Measurements from ENCODE around the gene EYS.

DNA sequence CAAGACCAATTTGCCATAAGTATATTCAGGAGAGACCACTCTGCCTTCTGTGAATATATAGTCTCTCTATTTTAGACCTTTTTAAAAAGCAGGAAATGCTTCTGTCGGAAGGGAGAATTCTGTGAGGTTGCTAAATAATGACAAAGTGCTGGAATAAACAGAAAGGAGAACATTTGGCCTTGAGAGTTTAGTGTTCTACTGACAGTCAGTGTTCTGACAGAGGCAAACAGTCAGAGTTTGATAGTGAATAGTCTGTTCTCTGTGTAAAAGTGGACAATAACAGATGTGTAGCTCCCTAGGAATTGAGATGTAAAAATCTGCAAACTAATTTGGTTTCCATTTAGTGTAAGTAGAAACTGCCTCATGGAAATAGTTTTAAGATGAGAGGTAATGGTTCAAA lies 1850.8 kb downstream of the EYS start:
- TF ChIP-seq, protein P1, sequence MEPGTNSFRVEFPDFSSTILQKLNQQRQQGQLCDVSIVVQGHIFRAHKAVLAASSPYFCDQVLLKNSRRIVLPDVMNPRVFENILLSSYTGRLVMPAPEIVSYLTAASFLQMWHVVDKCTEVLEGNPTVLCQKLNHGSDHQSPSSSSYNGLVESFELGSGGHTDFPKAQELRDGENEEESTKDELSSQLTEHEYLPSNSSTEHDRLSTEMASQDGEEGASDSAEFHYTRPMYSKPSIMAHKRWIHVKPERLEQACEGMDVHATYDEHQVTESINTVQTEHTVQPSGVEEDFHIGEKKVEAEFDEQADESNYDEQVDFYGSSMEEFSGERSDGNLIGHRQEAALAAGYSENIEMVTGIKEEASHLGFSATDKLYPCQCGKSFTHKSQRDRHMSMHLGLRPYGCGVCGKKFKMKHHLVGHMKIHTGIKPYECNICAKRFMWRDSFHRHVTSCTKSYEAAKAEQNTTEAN (CRISPR knock-in tag; conservative IDR thresholded peaks at IDR 0.05) = no peak
- no peak for TF ChIP-seq TOE1 (CRISPR knock-in tag; IDR thresholded peaks at IDR 0.05)
- no peak for TF ChIP-seq SETDB1 (CRISPR knock-in tag; IDR thresholded peaks at IDR 0.05; ENCODE audit: borderline replicate concordance)
- TF ChIP-seq MED13 (CRISPR knock-in tag; IDR thresholded peaks at IDR 0.05) = no peak
- no peak for TF ChIP-seq MAFK (conservative IDR thresholded peaks at IDR 0.05 in 1 of 2, IDR thresholded peaks at IDR 0.05 in 1 of 2; ENCODE audit: low read length in 2 of 2)
- TF ChIP-seq TCF7 (IDR thresholded peaks at IDR 0.05; ENCODE audit: low read depth) = no peak
- TF ChIP-seq KAT8 (CRISPR knock-in tag; IDR thresholded peaks at IDR 0.05) = no peak
- no peak for TF ChIP-seq CTCF (CRISPR knock-in tag; IDR thresholded peaks at IDR 0.05)
- TF ChIP-seq SALL1 (CRISPR knock-in tag; IDR thresholded peaks at IDR 0.05) = no peak
- TF ChIP-seq, protein P2, sequence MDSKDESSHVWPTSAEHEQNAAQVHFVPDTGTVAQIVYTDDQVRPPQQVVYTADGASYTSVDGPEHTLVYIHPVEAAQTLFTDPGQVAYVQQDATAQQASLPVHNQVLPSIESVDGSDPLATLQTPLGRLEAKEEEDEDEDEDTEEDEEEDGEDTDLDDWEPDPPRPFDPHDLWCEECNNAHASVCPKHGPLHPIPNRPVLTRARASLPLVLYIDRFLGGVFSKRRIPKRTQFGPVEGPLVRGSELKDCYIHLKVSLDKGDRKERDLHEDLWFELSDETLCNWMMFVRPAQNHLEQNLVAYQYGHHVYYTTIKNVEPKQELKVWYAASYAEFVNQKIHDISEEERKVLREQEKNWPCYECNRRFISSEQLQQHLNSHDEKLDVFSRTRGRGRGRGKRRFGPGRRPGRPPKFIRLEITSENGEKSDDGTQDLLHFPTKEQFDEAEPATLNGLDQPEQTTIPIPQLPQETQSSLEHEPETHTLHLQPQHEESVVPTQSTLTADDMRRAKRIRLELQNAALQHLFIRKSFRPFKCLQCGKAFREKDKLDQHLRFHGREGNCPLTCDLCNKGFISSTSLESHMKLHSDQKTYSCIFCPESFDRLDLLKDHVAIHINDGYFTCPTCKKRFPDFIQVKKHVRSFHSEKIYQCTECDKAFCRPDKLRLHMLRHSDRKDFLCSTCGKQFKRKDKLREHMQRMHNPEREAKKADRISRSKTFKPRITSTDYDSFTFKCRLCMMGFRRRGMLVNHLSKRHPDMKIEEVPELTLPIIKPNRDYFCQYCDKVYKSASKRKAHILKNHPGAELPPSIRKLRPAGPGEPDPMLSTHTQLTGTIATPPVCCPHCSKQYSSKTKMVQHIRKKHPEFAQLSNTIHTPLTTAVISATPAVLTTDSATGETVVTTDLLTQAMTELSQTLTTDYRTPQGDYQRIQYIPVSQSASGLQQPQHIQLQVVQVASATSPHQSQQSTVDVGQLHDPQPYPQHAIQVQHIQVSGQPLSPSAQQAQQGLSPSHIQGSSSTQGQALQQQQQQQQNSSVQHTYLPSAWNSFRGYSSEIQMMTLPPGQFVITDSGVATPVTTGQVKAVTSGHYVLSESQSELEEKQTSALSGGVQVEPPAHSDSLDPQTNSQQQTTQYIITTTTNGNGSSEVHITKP (CRISPR knock-in tag; IDR thresholded peaks at IDR 0.05; ENCODE audit: low read depth) = no peak
- no peak for TF ChIP-seq TARDBP (CRISPR knock-in tag; IDR thresholded peaks at IDR 0.05)
- no peak for TF ChIP-seq USF2 (IDR thresholded peaks at IDR 0.05; ENCODE audit: low read depth, low read length)
- TF ChIP-seq USF2 (CRISPR knock-in tag; IDR thresholded peaks at IDR 0.05; ENCODE audit: borderline replicate concordance) = no peak

All from HepG2 (cell line).